HG03103 (cell line): ENCODE results near the gene ID4.
"Not testable (repeated sequence)": the region's sequence is repeated elsewhere in the genome, so short reads cannot be mapped to it uniquely, and the experiment has no call there.

Experiments used
- ATAC-seq: cut with Tn5 transposase; IDR thresholded peaks from one replicate; pipeline ENCODE4 v1.9.1; 2021; ENCODE audit warnings: low read depth; ENCODE audit not compliant: unreplicated experiment

ID4 gene

GRCh38 chr6:19831358-19831757 lies 5.8 kb upstream of the ID4 start:
- no peak for ATAC-seq

- no peak for ATAC-seq
Measured at GRCh38 chr6:19833947-19834346, 3.2 kb upstream of the ID4 start.

GRCh38 chr6:19834858-19835257 lies 2.3 kb upstream of the ID4 start:
- ATAC-seq: no peak

DNA sequence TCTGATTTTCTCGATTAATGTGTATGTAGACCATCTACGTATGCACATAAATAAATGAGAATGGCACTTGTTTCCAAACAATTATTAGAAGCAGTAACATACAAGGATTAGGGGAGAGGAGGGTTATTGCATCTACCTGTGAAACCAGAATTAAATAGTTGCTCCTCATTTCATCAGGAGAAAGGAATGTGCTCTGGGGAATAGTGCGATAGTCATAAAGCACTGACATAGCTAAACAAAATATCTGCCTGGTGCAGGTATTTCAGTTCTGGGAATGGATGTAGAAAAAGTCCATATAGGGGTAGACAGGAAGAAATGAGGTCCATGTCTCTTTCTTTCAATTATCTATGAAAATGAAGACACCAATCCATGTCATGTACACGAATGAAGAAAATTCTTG lies 1.6 kb upstream of the ID4 start:
- no peak for ATAC-seq

GRCh38 chr6:19837511-19838441 lies 606 bp downstream of the ID4 start:
- ATAC-seq: no peak

DNA sequence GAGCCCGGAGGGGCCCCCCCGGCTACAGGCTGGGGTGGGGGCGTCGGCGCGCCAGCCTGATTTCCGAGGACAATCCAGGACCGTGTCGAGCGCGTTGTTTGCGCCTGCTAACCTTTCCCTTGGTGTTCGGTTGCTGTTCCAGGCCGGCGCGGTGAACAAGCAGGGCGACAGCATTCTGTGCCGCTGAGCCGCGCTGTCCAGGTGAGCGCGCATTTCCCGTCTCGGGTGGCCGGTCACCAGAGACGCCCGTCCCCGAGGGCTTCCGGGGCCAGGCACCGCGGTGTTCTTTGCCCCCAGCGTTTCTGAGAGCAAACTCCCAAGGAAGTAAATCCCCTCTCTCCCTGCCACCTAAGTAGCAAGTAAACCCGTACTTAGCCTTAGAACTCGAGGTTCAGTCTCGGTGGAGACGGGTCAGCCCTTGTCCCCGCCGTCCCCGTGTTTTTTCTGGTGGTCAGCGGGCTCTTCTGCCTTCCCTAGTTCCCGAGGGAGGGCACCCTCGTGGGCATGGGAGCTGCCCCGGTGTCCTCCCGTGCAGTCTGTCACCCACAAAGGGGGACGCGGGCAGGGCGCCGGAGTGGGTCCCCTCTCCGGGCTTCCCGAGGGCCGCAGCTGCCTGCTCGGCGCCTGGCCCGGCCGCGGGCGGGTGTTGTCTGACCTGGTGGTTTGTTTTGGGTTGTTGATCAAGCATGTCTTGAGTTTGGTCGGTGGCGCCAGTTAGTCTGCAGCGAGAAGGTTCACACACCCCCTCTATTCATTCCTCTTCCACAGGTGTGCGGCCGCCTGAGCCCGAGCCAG lies 1.5 kb downstream of the ID4 start:
- ATAC-seq: no peak

GRCh38 chr6:19839237-19839546 lies 2.0 kb downstream of the ID4 start:
- no peak for ATAC-seq

DNA sequence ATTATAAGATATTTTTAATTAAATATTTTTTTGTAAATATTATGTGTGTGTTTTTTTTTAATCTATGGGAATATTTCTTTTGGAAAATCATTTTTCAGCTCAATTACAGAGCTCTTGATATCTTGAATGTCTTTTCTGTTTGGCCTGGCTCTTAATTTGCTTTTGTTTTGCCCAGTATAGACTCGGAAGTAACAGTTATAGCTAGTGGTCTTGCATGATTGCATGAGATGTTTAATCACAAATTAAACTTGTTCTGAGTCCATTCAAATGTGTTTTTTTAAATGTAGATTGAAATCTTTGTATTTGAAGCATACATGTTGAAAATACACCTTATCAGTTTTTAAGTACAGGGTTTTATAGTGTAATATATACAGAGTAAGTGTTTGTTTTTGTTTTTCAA lies 2.6 kb downstream of the ID4 start:
- no peak for ATAC-seq

- ATAC-seq: no peak
Measured at GRCh38 chr6:19841181-19841580, 4.0 kb downstream of the ID4 start.

DNA sequence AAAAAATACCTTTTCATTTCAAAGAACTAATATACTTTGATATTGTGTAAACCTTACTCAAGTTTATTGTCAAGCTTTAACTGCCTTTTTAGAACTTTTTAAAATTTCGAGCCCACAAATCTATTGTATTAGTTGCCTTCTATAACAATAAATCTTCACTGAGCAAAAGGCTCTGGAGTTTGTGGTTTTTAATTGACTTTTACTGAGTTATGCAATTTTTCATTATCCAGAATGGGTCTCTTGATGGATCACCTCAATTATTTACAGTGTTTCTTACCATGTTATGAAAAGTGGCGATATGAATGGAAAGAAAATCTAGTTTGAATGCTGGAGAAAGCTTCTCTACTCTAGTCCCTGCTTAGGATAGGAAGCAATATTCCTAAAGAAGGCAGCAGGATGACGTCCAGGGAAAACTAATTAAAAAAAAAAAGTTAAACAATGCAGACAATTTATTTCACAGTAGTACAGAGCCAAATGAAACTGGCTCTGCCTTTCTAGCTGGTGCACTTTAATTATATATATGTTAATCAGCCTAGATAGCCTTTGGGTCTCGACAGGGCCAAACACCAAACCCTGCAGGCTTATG lies 5.0 kb downstream of the ID4 start:
- ATAC-seq: no peak

DNA sequence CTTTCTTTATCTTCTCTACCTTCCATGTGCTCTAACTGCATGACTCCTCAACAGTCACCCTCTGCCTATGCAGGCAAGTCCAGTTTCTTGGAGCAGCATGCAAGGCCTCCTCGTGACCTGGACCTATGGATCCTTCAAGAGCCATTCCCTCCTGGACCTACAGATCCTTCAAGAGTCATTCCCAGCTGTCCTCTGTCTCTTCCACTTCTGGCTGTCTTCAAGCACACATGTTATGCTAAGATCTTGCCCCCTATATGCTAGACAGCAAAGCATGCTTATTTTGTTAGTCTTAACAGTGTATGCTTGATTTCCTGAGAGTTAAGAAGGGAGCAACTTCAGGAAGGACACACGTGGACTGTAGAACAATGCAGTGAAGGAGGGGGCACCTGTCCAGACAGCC lies 7.5 kb downstream of the ID4 start:
- ATAC-seq: no peak

GRCh38 chr6:19845266-19846041 lies 8.3 kb downstream of the ID4 start:
- ATAC-seq: no peak

DNA sequence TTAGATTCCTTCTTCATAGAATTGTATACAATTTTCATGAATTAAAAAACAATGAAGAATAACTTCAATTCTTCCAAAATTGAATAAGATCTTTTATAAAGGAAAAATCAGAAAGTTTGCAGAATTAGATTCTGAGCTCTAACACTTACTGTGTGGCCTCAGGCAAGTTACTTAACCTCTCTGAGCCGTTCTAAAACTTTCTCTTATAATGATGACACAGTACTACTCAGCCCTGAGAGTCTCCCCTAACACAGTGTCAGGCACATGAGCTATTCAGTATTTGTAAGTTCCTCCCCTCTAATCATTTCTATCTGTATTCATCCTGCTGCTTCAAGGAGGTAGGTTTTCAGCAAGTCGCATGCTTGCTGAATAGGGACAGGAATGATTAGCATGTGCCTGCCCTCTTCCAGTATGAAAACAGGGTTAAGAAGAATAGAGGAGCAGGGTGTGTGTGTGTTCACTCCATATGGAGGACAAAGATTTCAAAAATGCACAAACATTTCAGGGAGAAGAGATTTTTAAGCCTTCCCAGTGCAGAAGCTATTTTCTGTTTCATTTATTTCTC lies 11.4 kb downstream of the ID4 start:
- no peak for ATAC-seq

GRCh38 chr6:19849196-19849595 lies 12.0 kb downstream of the ID4 start:
- ATAC-seq: no peak

- ATAC-seq: no peak
Measured at GRCh38 chr6:19849755-19850154, 12.6 kb downstream of the ID4 start.

GRCh38 chr6:19851241-19852089 lies 14.3 kb downstream of the ID4 start:
- ATAC-seq: no peak

GRCh38 chr6:19852090-19852457 lies 14.9 kb downstream of the ID4 start:
- no peak for ATAC-seq

GRCh38 chr6:19852927-19853326 lies 15.8 kb downstream of the ID4 start:
- no peak for ATAC-seq

GRCh38 chr6:19854421-19855015 lies 17.3 kb downstream of the ID4 start:
- ATAC-seq: not testable (repeated sequence)
